Measurements from ENCODE around the gene WDR86.

The WDR86 gene

DNA sequence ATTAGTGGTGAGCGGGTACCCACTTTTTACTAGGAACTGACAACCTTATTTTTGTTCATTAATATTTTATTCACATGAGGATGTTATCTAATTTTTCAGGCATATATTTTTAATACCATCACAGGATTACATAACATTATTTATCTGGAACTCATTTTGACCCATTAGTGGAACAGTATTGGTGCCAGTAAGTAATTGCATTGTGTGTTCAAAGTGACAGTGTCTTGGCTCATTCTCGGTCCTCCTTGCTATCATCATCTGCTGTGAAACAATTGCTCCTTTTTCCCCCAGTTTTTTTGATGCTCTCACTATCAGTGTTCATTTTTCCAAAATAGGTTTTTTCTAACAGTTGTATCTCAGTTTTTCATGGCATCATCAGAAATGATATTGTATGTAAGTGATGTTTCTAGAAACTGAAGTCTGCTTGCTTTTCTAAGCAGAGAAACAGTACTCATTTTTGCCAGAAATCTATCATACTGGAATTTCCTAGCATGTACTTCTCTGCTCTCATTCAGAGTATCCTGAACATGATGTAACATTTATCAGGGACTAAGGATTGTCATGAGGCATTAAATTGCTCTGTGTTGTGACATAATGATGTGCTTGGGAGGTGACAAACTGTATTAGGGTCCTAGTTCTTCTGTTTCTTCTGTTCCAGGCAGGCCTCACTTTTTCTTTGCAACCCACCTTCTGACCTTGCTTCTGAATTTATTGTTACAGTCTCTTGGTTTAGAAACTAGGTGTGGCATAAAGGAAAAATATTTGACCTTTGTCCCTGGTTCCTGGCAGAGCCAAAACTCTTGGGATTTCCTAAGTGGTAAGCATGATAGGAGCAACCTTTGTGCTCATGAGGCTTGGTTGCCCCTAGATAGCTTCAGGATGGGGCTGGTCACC is 64.0 kb downstream of the WDR86 start:
- DNase-seq: no peak

DNA sequence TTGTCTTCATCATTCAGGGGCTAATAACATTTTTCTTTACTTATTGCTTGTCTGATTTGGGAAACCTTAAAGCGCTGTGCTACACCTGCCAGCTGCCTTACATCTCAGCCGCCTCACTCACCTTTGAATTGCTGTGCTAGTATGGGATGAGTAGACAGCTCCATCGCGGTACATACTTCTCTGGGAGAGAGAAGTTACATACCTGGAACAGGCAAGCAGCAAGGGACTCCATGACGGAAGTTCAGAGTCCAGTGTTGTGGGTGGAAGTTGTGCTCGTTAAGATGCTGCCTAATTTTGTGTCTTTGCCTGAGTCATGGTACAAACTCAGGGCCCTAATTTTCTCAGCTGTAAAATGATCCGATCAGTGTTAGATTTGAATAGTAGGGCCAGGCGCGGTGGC is 66.3 kb downstream of the WDR86 start:
- DNase-seq: no peak

DNA sequence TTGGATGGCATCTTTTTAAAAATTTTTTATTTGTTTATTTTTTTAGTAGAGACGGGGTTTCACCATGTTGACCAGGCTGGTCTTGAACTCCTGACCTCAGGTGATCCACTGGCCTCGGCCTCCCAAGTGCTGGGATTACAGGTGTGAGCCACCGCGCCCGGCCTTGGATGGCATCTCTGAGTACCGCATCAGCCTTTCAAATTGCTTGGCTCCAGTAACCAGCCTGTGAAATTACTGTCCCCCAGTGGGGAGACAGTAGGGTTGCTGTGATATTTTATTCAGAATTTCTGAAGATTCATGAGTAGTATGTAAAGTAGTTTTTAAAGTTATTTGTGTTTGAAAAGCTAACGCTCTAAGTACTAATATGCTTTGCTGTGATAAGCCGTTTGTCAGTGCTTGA is 67.0 kb downstream of the WDR86 start:
- no peak for DNase-seq

DNA sequence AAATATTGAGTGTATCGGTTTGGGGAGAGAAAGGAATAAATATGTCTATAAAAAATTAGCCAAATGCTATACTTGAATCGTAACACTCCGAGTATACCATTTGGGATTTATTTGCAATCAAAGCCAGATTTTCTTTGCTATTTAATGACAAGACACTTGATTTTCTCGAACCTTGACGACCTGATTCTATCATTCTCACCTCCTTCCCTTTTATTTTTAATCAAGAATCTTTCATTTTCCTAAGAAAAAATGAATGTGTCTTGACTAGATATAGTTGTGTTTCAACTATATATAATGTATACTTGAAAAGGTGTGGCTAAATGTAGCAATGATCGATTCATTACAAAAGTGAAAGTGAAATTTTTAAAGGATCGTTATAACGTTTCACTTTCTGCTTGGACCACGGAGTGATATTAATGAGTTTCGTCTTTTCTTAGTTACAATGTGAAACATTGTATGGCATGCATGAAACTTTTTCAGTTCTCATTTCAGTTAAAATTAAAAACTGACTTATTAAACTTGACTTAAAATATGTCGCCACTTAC is 67.7 kb downstream of the WDR86 start:
- DNase-seq: no peak

DNA sequence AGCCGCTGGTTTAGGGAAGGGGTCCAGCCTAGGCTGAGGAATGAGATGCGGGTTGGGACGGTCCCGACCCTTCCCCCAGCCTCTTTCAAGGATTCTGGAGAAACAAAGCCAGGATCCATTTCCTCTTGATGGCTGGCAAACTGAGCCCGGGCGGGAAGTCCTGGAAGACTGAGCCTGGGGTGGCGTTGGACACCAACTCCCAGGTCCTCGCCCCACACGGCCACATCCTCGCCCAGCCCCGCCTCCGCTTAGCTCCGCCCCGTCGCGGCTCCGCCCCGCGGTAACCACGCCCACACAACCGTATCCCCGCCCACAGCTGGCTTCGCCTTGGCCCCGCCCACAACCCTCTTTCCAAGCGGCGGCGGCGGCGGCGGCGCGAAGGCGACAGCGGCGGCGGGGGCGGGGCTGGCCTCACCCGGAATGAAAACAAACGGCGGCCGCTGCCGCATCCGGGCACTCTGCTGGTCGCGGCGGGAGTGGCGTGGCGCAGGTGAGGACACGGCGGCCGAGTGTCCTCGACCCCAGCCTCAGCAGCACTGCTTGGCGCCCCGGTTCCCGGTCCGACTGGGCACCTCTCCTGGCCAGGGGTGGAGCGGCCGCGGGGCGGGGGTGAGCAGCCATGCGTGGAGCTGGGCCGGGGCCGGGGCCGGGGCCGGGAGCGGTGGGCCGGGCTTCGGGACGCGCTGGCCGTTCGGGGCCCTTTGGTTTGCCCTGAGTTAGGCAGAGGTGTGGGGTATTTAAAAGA is 68.3 kb downstream of the WDR86 start, which contains the start of gene NUB1:
Gene NUB1, plus strand, starts transcription at position 456 of the 745 bp plus-strand sequence. CDS start 3,538 bp downstream, outside the sequence.
- DNase-seq: peak; percentile 92

DNA sequence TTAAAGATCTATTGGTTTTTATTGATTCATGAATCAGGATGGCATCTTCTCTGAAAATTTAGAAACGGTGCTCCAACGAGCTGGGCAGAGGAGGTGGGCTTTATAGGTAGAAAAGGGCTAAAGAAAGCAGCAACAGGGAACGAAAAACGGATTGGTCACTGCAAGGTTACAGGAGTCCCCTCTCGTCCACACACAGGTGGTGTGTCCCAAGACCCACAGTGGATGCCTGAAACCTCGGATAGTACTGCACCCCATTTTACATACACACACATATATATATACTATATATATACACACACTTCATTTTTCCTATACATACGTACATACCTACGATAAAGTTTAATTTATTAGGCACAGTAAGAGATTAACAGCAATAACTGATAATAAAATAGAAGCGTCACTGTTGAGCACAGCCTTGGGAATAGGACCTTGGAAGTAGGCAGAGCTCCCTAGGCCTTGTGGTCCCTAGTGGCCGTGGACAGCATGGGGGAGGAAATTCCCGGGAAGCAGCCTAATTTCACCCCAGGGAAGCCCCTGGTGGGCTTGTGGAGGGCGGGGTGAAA is 69.0 kb downstream of the WDR86 start:
- no peak for DNase-seq

DNA sequence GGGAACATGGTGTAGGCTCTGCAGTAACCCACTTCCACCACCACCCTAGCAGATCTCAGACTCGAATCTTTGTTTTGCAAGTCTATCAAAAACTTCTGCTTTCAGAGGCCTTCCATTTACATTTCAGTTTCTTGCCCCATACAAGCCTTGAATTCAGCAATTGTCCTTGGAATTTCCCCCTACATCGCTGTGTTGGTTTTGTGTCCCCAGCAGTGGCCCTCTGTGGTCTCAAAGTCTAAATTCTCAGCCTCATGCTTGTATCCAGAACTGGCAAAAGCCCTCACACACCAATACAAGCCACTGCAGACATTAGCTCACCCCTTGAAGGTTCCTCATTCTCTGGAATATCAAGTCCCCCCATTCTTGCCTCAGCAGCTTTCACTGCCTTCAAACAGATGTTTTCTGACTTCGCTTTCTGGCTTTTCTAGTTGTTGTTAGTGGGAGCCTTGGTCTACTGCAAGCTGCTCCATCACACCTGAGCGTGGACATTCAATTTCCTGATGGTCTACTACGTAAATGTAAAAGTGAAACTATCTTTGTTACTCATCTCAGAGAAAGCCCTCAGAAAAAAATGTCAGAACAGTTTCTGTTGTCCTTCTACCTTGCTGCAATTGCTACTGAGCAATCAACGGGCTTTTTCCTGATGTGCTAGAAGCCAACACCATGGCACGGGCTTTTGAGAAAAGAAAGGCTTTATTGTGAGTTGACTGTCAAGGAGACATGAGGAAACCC is 70.0 kb downstream of the WDR86 start:
- DNase-seq: no peak

DNA sequence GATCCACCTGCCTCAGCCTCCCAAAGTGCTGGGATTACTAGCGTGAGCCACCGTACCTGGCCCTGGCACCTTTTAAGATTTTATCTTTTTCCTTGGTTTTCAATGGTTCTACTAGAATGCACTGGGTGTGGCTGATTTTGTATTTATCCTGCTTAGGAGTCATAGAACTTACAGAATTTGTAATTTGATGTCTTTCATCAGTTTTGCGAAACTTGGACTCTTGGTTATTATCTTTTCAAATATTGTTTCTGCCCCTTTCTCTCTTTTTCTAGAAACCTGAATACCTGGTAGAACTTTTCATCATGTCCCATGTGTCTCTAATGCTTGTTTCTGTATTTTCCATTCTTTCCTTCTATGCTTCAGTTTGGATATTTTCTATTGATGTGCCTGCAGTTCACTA is 71.0 kb downstream of the WDR86 start:
- no peak for DNase-seq

DNA sequence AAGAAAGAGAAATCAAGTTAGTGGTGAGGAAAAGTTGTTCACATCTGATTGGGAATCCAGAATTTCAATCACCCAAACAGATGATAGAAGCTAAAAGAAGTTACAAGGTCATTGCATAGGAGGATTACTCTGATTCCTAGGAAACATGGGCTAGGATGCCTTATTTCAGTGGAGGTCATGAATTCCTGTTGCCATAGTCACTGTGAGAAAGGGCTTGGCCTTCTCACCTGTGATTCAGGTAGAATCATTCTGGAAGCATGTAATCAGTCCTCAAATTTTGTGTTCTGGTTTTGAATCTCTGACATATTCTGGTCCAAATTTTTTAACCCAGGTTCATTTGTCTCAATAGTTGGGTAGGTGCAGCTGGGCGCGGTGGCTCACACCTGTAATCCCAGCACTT is 72.5 kb downstream of the WDR86 start:
- no peak for DNase-seq

DNA sequence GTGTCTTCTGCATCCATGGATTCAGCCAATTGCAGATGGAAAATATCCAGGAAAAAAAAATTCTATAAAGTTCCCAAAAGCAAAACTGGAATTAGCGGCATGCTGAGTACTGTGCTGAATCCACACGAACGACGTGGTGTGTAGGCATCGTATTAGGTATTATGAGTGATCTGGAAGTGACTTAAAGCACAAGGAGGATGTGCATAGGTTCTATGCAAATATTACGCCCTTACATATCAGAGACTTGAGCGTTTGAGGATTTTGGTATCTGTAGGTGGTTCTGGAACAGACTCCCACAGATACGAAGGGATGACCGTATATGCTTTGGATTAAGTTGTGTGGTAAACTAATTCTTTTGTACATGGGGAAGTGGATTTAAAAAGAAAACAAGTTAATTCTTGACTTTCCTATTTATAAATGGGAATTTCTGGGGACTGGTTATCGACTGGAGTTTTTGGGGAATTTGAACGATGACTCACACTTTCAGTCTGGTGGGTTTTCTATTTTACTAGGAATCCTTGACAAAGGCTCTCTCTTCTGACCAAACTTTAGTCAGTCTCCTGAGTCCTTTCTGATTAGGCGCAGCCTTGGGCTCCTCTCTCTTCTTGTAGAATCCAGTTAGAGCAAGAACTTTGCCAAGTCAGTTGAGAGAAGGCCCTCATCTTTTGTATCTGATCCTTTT is 73.7 kb downstream of the WDR86 start:
- no peak for DNase-seq

DNA sequence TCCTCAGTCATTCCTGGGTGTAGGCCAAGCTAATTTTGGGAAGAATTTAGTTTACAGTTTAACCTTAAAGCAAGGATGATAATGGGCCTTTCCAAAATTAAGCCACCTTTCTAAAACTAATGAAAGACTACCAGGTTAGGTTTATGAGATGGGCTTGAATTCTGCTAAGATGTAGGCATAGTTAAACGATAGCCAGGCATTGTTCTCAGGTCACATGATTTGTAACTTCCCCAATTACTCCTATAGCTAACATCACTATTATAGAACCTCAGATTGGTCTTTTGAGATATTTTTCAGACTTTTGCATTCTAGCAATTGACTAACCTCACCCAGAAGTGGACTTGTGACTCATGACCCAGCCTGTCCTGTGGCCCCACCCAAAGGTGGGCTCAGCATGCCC is 75.2 kb downstream of the WDR86 start:
- no peak for DNase-seq
